WERI-Rb-1 (cell line): ENCODE data around the gene COPZ1.

Source experiments
- DNase-seq: peaks from one replicate; pipeline ENCODE4 v3.0.0-alpha.2; 2020
- H3K27ac ChIP-seq: fragments of 250-450 bp; sonication (Bioruptor Pico); 2 replicates; pipeline ENCODE4 v1.5.1; 2020; ENCODE audit warnings: mild to moderate bottlenecking, moderate library complexity
- H3K27me3 ChIP-seq: fragments of 250-450 bp; sonication (Bioruptor Pico); 2 replicates; pipeline ENCODE4 v1.5.1; 2021; ENCODE audit warnings: mild to moderate bottlenecking, low read depth, moderate library complexity; ENCODE audit not compliant: insufficient read depth, severe bottlenecking
- H3K36me3 ChIP-seq: fragments of 250-450 bp; sonication (Bioruptor Pico); 2 replicates; pipeline ENCODE4 v1.5.1; 2020; ENCODE audit warnings: mild to moderate bottlenecking, moderate library complexity
- H3K4me3 ChIP-seq: 2 replicates; pipeline ENCODE4 v1.5.1; 2011; ENCODE audit warnings: low read depth, mild to moderate bottlenecking, control low read depth, low read length
- H3K9me3 ChIP-seq: fragments of 250-450 bp; sonication (Bioruptor Pico); 2 replicates; pipeline ENCODE4 v1.5.1; 2021; ENCODE audit warnings: mild to moderate bottlenecking, moderate library complexity; ENCODE audit not compliant: severe bottlenecking
- CTCF ChIP-seq: IDR thresholded peaks from 2 replicates; pipeline ENCODE4 v1.5.1; 2011; ENCODE audit warnings: low read depth, mild to moderate bottlenecking, control low read depth, inconsistent platforms, low read length

Gene COPZ1

DNA sequence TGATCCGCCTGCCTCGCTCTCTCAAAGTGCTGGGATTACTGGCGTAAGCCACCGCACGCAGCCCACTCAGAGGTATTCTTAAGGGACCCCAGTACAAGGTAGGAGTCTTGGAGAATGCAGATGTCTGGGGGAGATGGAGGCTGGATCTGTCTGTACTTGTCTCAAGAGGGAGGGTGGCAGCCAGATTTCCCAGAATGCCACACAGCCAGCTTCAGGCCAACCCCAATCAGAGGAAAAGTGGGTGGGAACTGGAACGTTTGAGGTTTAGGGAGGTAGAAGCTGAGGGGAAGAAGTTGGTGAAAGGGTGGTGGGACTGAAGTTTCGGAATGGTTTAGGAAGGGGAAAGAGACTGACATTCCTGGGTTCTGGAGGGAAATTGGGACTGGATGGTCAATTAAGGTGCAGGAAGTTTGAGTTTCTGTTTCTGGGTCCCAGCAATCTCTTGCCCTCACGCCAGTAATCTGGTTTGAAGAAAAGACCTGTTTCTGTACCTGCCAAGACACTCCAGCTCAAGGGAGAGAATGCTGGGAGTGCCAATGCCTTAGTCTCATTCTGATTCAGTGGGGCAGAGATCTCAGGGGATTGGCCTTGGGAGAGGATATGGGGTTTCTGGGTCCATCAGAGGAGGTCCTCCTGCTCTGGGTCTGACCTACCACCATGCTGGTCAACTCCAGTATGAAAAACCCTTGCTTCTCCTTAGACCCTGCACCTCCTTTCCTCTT lies 67.7 kb downstream of the COPZ1 start:
- H3K9me3 ChIP-seq = no peaks in the 10 kb centered on the region
- H3K27ac ChIP-seq = peak overlapping the region; percentile 99
- TF ChIP-seq CTCF = no peak
- DNase-seq = no peak
- peaks cover 27% of the 10 kb centered on the region for H3K36me3 ChIP-seq
- no peak overlapping the region for H3K4me3 ChIP-seq
- H3K27me3 ChIP-seq = no peaks in the 10 kb centered on the region

- Histone ChIP-seq H3K27me3 (no peaks in the 10 kb centered on the region), H3K4me3 (no peak overlapping the region; the same call in 1 of the 2 replicates), H3K36me3 (peaks cover 29% of the 10 kb centered on the region), H3K27ac (peak overlapping the region; percentile 99), H3K9me3 (no peaks in the 10 kb centered on the region)
- no peak for TF ChIP-seq CTCF
- DNase-seq = peak; percentile 85
These were observed 68.3 kb downstream of the COPZ1 start for GRCh38 chr12:54393207-54393609.

GRCh38 chr12:54393743-54394142 lies 68.8 kb downstream of the COPZ1 start:
- H3K27ac ChIP-seq = peak overlapping the region; percentile 99
- peaks cover 32% of the 10 kb centered on the region for H3K36me3 ChIP-seq
- no peaks in the 10 kb centered on the region for H3K27me3 ChIP-seq
- no peaks in the 10 kb centered on the region for H3K9me3 ChIP-seq
- TF ChIP-seq CTCF = no peak
- no peak for DNase-seq
- peak overlapping the region; percentile 1; the same call in 1 of the 2 replicates for H3K4me3 ChIP-seq

DNA sequence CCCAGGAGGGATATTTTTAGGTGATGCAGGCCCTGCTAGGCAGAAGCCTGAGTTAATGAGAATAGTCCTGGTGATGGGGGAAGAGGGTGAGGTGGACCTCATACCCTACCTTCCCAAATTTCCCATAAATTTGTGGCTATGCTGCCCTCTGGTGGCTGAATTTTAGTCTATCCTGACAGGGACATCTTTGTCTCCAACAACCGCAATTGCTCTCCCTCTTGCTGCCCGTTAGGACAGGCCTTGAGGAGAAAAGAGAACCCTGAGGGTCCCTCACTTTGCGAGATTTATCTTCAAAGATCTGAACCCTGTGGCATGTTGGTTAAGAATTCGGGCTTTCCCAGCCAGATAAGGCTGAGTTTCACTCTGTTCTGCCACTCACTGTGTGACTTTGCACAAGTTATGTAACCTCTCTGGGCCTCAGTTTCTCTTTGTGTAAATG lies 69.4 kb downstream of the COPZ1 start:
- Histone ChIP-seq H3K4me3 (no peak overlapping the region), H3K36me3 (peaks cover 37% of the 10 kb centered on the region), H3K27ac (peak overlapping the region; percentile 99), H3K27me3 (no peaks in the 10 kb centered on the region), H3K9me3 (no peaks in the 10 kb centered on the region)
- peak; percentile 82 for DNase-seq
- peak; percentile 65 for TF ChIP-seq CTCF

DNA sequence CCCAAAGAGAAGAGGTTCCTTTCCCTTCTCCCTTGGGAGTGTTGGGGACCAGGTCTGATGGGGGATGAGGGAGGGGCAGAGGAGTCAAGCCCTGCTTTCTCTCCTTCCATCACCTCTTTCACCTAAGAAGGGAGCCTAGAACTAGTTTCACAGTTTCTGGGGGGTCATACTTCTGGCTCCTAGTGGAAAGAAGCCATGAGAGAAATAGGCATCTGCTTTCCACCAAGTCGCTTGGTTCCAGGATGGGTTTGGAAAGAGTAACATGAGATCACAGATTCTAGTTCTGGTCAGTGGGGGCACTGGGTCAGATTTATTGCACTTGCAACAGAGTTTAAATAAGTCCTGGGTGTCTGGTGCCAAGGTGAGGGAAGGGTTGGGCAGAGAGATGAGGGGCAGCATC lies 70.1 kb downstream of the COPZ1 start:
- peaks cover 34% of the 10 kb centered on the region for H3K36me3 ChIP-seq
- TF ChIP-seq CTCF = no peak
- H3K27me3 ChIP-seq = no peaks in the 10 kb centered on the region
- H3K9me3 ChIP-seq = no peaks in the 10 kb centered on the region
- DNase-seq = no peak
- no peak overlapping the region for H3K27ac ChIP-seq
- H3K4me3 ChIP-seq = no peak overlapping the region

- no peak overlapping the region for H3K4me3 ChIP-seq
- no peaks in the 10 kb centered on the region for H3K27me3 ChIP-seq
- H3K27ac ChIP-seq = no peak overlapping the region
- TF ChIP-seq CTCF = no peak
- DNase-seq = no peak
- H3K9me3 ChIP-seq = no peaks in the 10 kb centered on the region
- H3K36me3 ChIP-seq = peaks cover 37% of the 10 kb centered on the region
These were observed 70.6 kb downstream of the COPZ1 start for GRCh38 chr12:54395545-54395944.
